Fibroblast of lung (primary cell): ENCODE data around the gene CFAP46.

ENCODE experiments used
- CTCF ChIP-seq, 2 donors: IDR thresholded peaks in 1 of 2; conservative IDR thresholded peaks in 1 of 2; 1 replicate in 1 of 2; 2 replicates in 1 of 2; pipeline ENCODE4 v1.5.1; 2011 to 2012; ENCODE audit warnings: low read length in 2 of 2, control low read depth in 1 of 2, inconsistent platforms in 1 of 2, low read depth in 1 of 2, mild to moderate bottlenecking in 1 of 2
- EZH2 ChIP-seq: IDR thresholded peaks from 2 replicates; pipeline ENCODE4 v1.5.1; 2012; ENCODE audit warnings: low read length, control low read depth, mild to moderate bottlenecking; ENCODE audit errors: missing control alignments

GRCh38 chr10:132835848-132836233 lies 106.5 kb downstream of the CFAP46 start:
- TF ChIP-seq CTCF (conservative IDR thresholded peaks at IDR 0.05 in 1 of 2, IDR thresholded peaks at IDR 0.05 in 1 of 2; ENCODE audit: low read depth in 1 of 2, low read length in 2 of 2) (no peak), EZH2 (no peak)
